NCI-H187 (cell line): ENCODE data around the gene DPEP2.
"Not testable (repeated sequence)": the region's sequence is repeated elsewhere in the genome, so short reads cannot be mapped to it uniquely, and the experiment has no call there.

Source experiments
- DNase-seq, 2 experiments: peaks; one replicate each; lab custom pipeline; 2025; lab: John Stamatoyannopoulos, UW

Gene DPEP2

GRCh38 chr16:67998779-67999688 is at the start of gene DPEP2:
TSS of gene DPEP2 (minus strand) at chr16:67999484. CDS start at chr16:67993212, 6,272 bp downstream.
- not testable (repeated sequence) for DNase-seq

- no peak for DNase-seq
Measured at GRCh38 chr16:68047987-68048386, 48.7 kb upstream of the DPEP2 start.

GRCh38 chr16:68046106-68046505 is 46.8 kb upstream of the DPEP2 start:
- DNase-seq, result no peak

- DNase-seq, result no peak
Measured at GRCh38 chr16:68041783-68042182, 42.5 kb upstream of the DPEP2 start.

GRCh38 chr16:68040506-68041288 is 41.4 kb upstream of the DPEP2 start:
- peak; percentile 6 to 32 for DNase-seq

GRCh38 chr16:68037841-68038597 is 38.7 kb upstream of the DPEP2 start:
- DNase-seq, result no peak

- no peak for DNase-seq
Measured at GRCh38 chr16:68035227-68035626, 35.9 kb upstream of the DPEP2 start.

- no peak for DNase-seq
Measured at GRCh38 chr16:68033101-68033500, 33.8 kb upstream of the DPEP2 start.

- no peak for DNase-seq
Measured at GRCh38 chr16:68031951-68032350, 32.7 kb upstream of the DPEP2 start.

GRCh38 chr16:68030108-68030507 is 30.8 kb upstream of the DPEP2 start:
- not testable (repeated sequence) for DNase-seq

- no peak for DNase-seq
Measured at GRCh38 chr16:68028996-68029395, 29.7 kb upstream of the DPEP2 start.

- peak; percentile 50 to 53 for DNase-seq
Measured at GRCh38 chr16:68022728-68023537, 23.6 kb upstream of the DPEP2 start, which contains the start of the genes DDX28 and DUS2. TSS of gene DDX28 (minus strand) at chr16:68023232. CDS start at chr16:68023202, 30 bp downstream. TSS of gene DUS2 (plus strand) at chr16:68023284. CDS start at chr16:68038024, 14,740 bp downstream.

GRCh38 chr16:68022278-68022727 is 23.0 kb upstream of the DPEP2 start:
- DNase-seq, result no peak

GRCh38 chr16:68021490-68021889 is 22.2 kb upstream of the DPEP2 start:
- DNase-seq, result no peak

GRCh38 chr16:68019167-68019680 is 19.9 kb upstream of the DPEP2 start:
- DNase-seq, result no peak

- DNase-seq, result no peak
Measured at GRCh38 chr16:68015681-68016080, 16.4 kb upstream of the DPEP2 start, which contains the start of gene DPEP2NB. TSS of gene DPEP2NB (minus strand) at chr16:68015911. CDS start at chr16:68015770, 141 bp downstream.

GRCh38 chr16:68013440-68013839 is 14.2 kb upstream of the DPEP2 start:
- no peak for DNase-seq

GRCh38 chr16:68009872-68010271 is 10.6 kb upstream of the DPEP2 start:
- DNase-seq, result not testable (repeated sequence)

GRCh38 chr16:68009157-68009735 is 10.0 kb upstream of the DPEP2 start:
- DNase-seq, result no peak

GRCh38 chr16:68005786-68006286 is 6.6 kb upstream of the DPEP2 start:
- DNase-seq, result no peak
